HG02885 (cell line): ENCODE data around the gene OR5H2.

Experiments
- ATAC-seq: cut with Tn5 transposase; IDR thresholded peaks from one replicate; pipeline ENCODE4 v1.9.1; 2021; ENCODE audit warnings: mild to moderate bottlenecking; ENCODE audit not compliant: unreplicated experiment, poor library complexity

OR5H2 gene

DNA sequence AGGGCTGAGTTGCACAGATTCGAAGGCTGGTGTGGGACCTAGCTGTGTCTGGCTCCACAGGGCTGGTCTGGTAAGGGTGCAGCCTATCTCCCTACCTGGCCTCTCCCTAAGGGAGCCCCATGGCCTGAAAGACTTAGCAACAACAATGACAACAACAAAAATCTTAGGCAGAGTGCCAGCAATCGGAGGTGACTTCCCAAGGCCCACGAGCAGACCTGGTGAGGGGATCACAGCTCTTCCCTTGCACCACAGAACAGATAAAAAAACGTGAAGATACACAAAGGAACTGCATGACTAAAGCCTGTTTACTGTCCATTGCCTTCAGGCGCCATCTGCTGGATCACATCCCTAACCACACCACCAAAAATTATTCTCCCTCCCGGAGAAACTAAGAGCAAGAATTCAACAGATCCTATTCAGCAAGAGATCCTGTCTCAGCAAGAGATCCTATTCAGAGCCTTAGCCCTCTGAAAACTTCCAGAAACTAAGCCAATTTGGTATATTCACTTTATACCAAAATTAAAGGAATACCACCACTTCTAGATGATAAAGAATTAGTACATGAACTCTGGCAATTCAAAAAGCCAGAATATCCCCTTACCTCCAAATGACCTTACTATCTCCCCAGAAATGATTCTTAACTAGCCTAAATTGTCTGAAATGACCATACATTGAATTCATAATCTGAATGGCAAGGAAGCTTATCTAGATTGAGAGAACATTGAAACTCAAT lies 47.3 kb downstream of the OR5H2 start:
- ATAC-seq = peak; percentile 60

DNA sequence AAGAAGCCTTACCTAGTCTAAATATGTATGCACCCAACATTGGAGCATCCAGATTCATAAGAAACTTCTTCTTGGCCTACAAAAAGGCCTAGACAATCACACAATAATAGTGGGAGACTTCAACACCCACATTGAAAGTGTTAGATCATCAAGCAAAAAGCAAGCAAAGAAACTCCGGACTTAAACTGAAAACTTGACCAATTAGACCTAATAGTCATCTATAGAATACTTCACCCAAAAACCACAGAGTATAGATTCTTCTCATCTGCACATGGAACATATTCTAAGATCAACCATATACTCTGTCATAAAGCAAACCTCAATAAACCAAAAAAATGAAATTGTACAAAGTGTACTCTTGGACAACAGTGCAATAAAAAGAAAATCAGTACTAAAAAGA lies 49.0 kb downstream of the OR5H2 start:
- no peak for ATAC-seq
